ENCODE data around the gene KATNAL1.

Gene KATNAL1

GRCh38 chr13:30307194-30307970, at the start of gene KATNAL1:
Gene KATNAL1 (minus strand): TSS chr13:30307551. CDS start chr13:30283777, 23,774 bp downstream.
- Mint-ChIP-seq H3K36me3 (ENCODE audit: insufficient read depth) (peaks cover 8% of the 10 kb centered on the region), H3K27ac (ENCODE audit: low read depth) (no peak within 1 kb of the TSS), H3K4me3 (peak within 1 kb of the TSS; percentile 84), H3K4me1 (peaks cover 10% of the 10 kb centered on the region), H3K27me3 (no peaks in the 10 kb centered on the region), H3K9me3 (no peaks in the 10 kb centered on the region)
- peak; percentile 66 for ATAC-seq (replicated peaks; ENCODE audit: extremely low read depth, poor library complexity, severe bottlenecking)
- DNase-seq (ENCODE audit: low spot score in 2 of 2) = no peak

- H3K27ac Mint-ChIP-seq (ENCODE audit: low read depth) = no peak overlapping the region
- peaks cover 10% of the 10 kb centered on the region for H3K4me1 Mint-ChIP-seq
- peaks cover 4% of the 10 kb centered on the region for H3K36me3 Mint-ChIP-seq (ENCODE audit: insufficient read depth)
- H3K9me3 Mint-ChIP-seq = peaks cover 6% of the 10 kb centered on the region
- no peak for ATAC-seq (replicated peaks; ENCODE audit: extremely low read depth, poor library complexity, severe bottlenecking)
- no peak for DNase-seq (ENCODE audit: low spot score in 2 of 2)
- no peaks in the 10 kb centered on the region for H3K27me3 Mint-ChIP-seq
- no peak overlapping the region for H3K4me3 Mint-ChIP-seq
Observed at GRCh38 chr13:30355839-30356238, 48.5 kb upstream of the KATNAL1 start.

- DNase-seq (ENCODE audit: low spot score in 2 of 2) (no peak), ATAC-seq (replicated peaks; ENCODE audit: extremely low read depth, poor library complexity, severe bottlenecking) (no peak)
- Mint-ChIP-seq H3K9me3 (peaks cover 6% of the 10 kb centered on the region), H3K27ac (ENCODE audit: low read depth) (no peak overlapping the region), H3K36me3 (ENCODE audit: insufficient read depth) (peaks cover 6% of the 10 kb centered on the region), H3K4me1 (peaks cover 10% of the 10 kb centered on the region), H3K27me3 (no peaks in the 10 kb centered on the region), H3K4me3 (no peak overlapping the region)
Observed at GRCh38 chr13:30355384-30355699, 48.0 kb upstream of the KATNAL1 start.

GRCh38 chr13:30354493-30355383, 47.4 kb upstream of the KATNAL1 start:
- Mint-ChIP-seq H3K36me3 (ENCODE audit: insufficient read depth) (peaks cover 6% of the 10 kb centered on the region), H3K27me3 (no peaks in the 10 kb centered on the region), H3K9me3 (peaks cover 6% of the 10 kb centered on the region), H3K4me3 (no peak overlapping the region), H3K4me1 (peaks cover 10% of the 10 kb centered on the region), H3K27ac (ENCODE audit: low read depth) (no peak overlapping the region)
- DNase-seq (ENCODE audit: low spot score in 2 of 2) (no peak), ATAC-seq (replicated peaks; ENCODE audit: extremely low read depth, poor library complexity, severe bottlenecking) (no peak)

GRCh38 chr13:30353471-30354215, 46.3 kb upstream of the KATNAL1 start:
- Mint-ChIP-seq H3K27ac (ENCODE audit: low read depth) (no peak overlapping the region), H3K4me1 (peaks cover 10% of the 10 kb centered on the region), H3K27me3 (no peaks in the 10 kb centered on the region), H3K4me3 (no peak overlapping the region), H3K36me3 (ENCODE audit: insufficient read depth) (peaks cover 6% of the 10 kb centered on the region), H3K9me3 (peaks cover 6% of the 10 kb centered on the region)
- DNase-seq (ENCODE audit: low spot score in 2 of 2) (no peak), ATAC-seq (replicated peaks; ENCODE audit: extremely low read depth, poor library complexity, severe bottlenecking) (no peak)

GRCh38 chr13:30353060-30353459, 45.7 kb upstream of the KATNAL1 start:
- H3K4me3 Mint-ChIP-seq = no peak overlapping the region
- no peaks in the 10 kb centered on the region for H3K27me3 Mint-ChIP-seq
- DNase-seq (ENCODE audit: low spot score in 2 of 2) = no peak
- ATAC-seq (replicated peaks; ENCODE audit: extremely low read depth, poor library complexity, severe bottlenecking) = no peak
- H3K4me1 Mint-ChIP-seq = peaks cover 15% of the 10 kb centered on the region
- no peak overlapping the region for H3K27ac Mint-ChIP-seq (ENCODE audit: low read depth)
- H3K9me3 Mint-ChIP-seq = peaks cover 6% of the 10 kb centered on the region
- peaks cover 6% of the 10 kb centered on the region for H3K36me3 Mint-ChIP-seq (ENCODE audit: insufficient read depth)

- Mint-ChIP-seq H3K4me1 (peaks cover 21% of the 10 kb centered on the region), H3K4me3 (no peak overlapping the region), H3K36me3 (ENCODE audit: insufficient read depth) (peaks cover 6% of the 10 kb centered on the region), H3K27ac (ENCODE audit: low read depth) (no peak overlapping the region), H3K27me3 (no peaks in the 10 kb centered on the region), H3K9me3 (peaks cover 6% of the 10 kb centered on the region)
- DNase-seq (ENCODE audit: low spot score in 2 of 2) (no peak), ATAC-seq (replicated peaks; ENCODE audit: extremely low read depth, poor library complexity, severe bottlenecking) (no peak)
Observed at GRCh38 chr13:30352121-30352520, 44.8 kb upstream of the KATNAL1 start.

- H3K27ac Mint-ChIP-seq (ENCODE audit: low read depth) = peak overlapping the region; percentile 81
- ATAC-seq (replicated peaks; ENCODE audit: extremely low read depth, poor library complexity, severe bottlenecking) (peak; percentile 49), DNase-seq (ENCODE audit: low spot score in 2 of 2) (no peak)
- H3K9me3 Mint-ChIP-seq = no peaks in the 10 kb centered on the region
- H3K36me3 Mint-ChIP-seq (ENCODE audit: insufficient read depth) = peaks cover 10% of the 10 kb centered on the region
- peak overlapping the region; percentile 56 for H3K4me3 Mint-ChIP-seq
- no peaks in the 10 kb centered on the region for H3K27me3 Mint-ChIP-seq
- peaks cover 44% of the 10 kb centered on the region for H3K4me1 Mint-ChIP-seq
Observed at GRCh38 chr13:30346789-30347167, 39.4 kb upstream of the KATNAL1 start.

- ATAC-seq (replicated peaks; ENCODE audit: extremely low read depth, poor library complexity, severe bottlenecking) (peak; percentile 94), DNase-seq (ENCODE audit: low spot score in 2 of 2) (peak; percentile 38 to 68)
- Mint-ChIP-seq H3K27ac (ENCODE audit: low read depth) (peak overlapping the region; percentile 81), H3K9me3 (no peaks in the 10 kb centered on the region), H3K4me1 (peaks cover 44% of the 10 kb centered on the region), H3K27me3 (no peaks in the 10 kb centered on the region), H3K4me3 (peak overlapping the region; percentile 56), H3K36me3 (ENCODE audit: insufficient read depth) (peaks cover 9% of the 10 kb centered on the region)
Observed at GRCh38 chr13:30346153-30346788, 38.9 kb upstream of the KATNAL1 start.

- H3K36me3 Mint-ChIP-seq (ENCODE audit: insufficient read depth) = peaks cover 7% of the 10 kb centered on the region
- no peaks in the 10 kb centered on the region for H3K27me3 Mint-ChIP-seq
- no peak overlapping the region for H3K27ac Mint-ChIP-seq (ENCODE audit: low read depth)
- no peak overlapping the region for H3K4me3 Mint-ChIP-seq
- DNase-seq (ENCODE audit: low spot score in 2 of 2) (no peak), ATAC-seq (replicated peaks; ENCODE audit: extremely low read depth, poor library complexity, severe bottlenecking) (no peak)
- no peaks in the 10 kb centered on the region for H3K9me3 Mint-ChIP-seq
- peaks cover 44% of the 10 kb centered on the region for H3K4me1 Mint-ChIP-seq
Observed at GRCh38 chr13:30345426-30346100, 38.2 kb upstream of the KATNAL1 start.

GRCh38 chr13:30341815-30342570, 34.6 kb upstream of the KATNAL1 start:
- H3K4me3 Mint-ChIP-seq = no peak overlapping the region
- no peak overlapping the region for H3K27ac Mint-ChIP-seq (ENCODE audit: low read depth)
- DNase-seq (ENCODE audit: low spot score in 2 of 2) (no peak), ATAC-seq (replicated peaks; ENCODE audit: extremely low read depth, poor library complexity, severe bottlenecking) (no peak)
- H3K27me3 Mint-ChIP-seq = no peaks in the 10 kb centered on the region
- H3K9me3 Mint-ChIP-seq = no peaks in the 10 kb centered on the region
- H3K36me3 Mint-ChIP-seq (ENCODE audit: insufficient read depth) = peaks cover 8% of the 10 kb centered on the region
- H3K4me1 Mint-ChIP-seq = peaks cover 39% of the 10 kb centered on the region

Data from central memory CD8-positive, alpha-beta T cell (primary cell).